ENCODE data around the gene KLF13. TPM values are rescaled to one million over a fixed set of nuclear protein-coding genes. Genes with fewer than 3 reads are reported as not detected.

The KLF13 gene
- total RNA-seq, 1 experiment from 2014 or later, result 22.1 TPM

GRCh38 chr15:31302778-31303725 lies 23.6 kb upstream of the KLF13 start:
- POLR2A ChIA-PET (ENCODE audit: low non-redundant PET), result no interaction called here
- Histone ChIP-seq H3K4me1 (ENCODE audit: insufficient read depth, low read length, poor library complexity, severe bottlenecking) (peaks cover 16% of the 10 kb centered on the region), H3K36me3 (ENCODE audit: insufficient read depth, low read length, poor library complexity, severe bottlenecking) (no peaks in the 10 kb centered on the region), H3K9me3 (ENCODE audit: low read depth, low read length, poor library complexity, severe bottlenecking) (no peaks in the 10 kb centered on the region), H3K4me3 (ENCODE audit: low read depth, low read length, poor library complexity, severe bottlenecking) (no peak overlapping the region), H3K27me3 (replicated peaks; ENCODE audit: insufficient read depth, low read depth, low read length, poor library complexity) (no peaks in the 10 kb centered on the region), H3K27ac (ENCODE audit: low read depth, low read length, poor library complexity, severe bottlenecking) (no peak overlapping the region)
- intact Hi-C loops (cut with micrococcal nuclease; ENCODE audit: unreplicated experiment), result no loop called here
- DNase-seq (ENCODE audit: low spot score), result no peak
- no peak for TF ChIP-seq EZH2 (IDR thresholded peaks at IDR 0.05; ENCODE audit: borderline replicate concordance, low read depth, low read length, poor library complexity, severe bottlenecking)
- 0 out of 2 replicates have a peak, but pooled peaks have one; percentile 22 for TF ChIP-seq CTCF (conservative IDR thresholded peaks at IDR 0.05; ENCODE audit: low read depth, low read length)
- BruUV-seq (replicated peaks), result no TSS peak
- CTCF ChIA-PET, result no interaction called here

- no TSS peak for BruUV-seq (replicated peaks)
- intact Hi-C loops (cut with micrococcal nuclease; ENCODE audit: unreplicated experiment), result loop anchor here (1.0 kb wide), 1 partner anchor 21 kb away; no protein-coding TSS in a partner anchor
- POLR2A ChIA-PET (ENCODE audit: low non-redundant PET), result no interaction called here
- H3K4me1 ChIP-seq (ENCODE audit: insufficient read depth, low read length, poor library complexity, severe bottlenecking), result peaks cover 16% of the 10 kb centered on the region
- H3K36me3 ChIP-seq (ENCODE audit: insufficient read depth, low read length, poor library complexity, severe bottlenecking), result no peaks in the 10 kb centered on the region
- no peak overlapping the region for H3K4me3 ChIP-seq (ENCODE audit: low read depth, low read length, poor library complexity, severe bottlenecking)
- CTCF ChIA-PET, result no interaction called here
- no peaks in the 10 kb centered on the region for H3K27me3 ChIP-seq (replicated peaks; ENCODE audit: insufficient read depth, low read depth, low read length, poor library complexity)
- TF ChIP-seq EZH2 (IDR thresholded peaks at IDR 0.05; ENCODE audit: borderline replicate concordance, low read depth, low read length, poor library complexity, severe bottlenecking) (no peak), CTCF (conservative IDR thresholded peaks at IDR 0.05; ENCODE audit: low read depth, low read length) (no peak)
- no peaks in the 10 kb centered on the region for H3K9me3 ChIP-seq (ENCODE audit: low read depth, low read length, poor library complexity, severe bottlenecking)
- no peak overlapping the region for H3K27ac ChIP-seq (ENCODE audit: low read depth, low read length, poor library complexity, severe bottlenecking)
- no peak for DNase-seq (ENCODE audit: low spot score)
These were observed 22.6 kb upstream of the KLF13 start for GRCh38 chr15:31303726-31304648.

- peaks cover 16% of the 10 kb centered on the region for H3K4me1 ChIP-seq (ENCODE audit: insufficient read depth, low read length, poor library complexity, severe bottlenecking)
- no peak for TF ChIP-seq CTCF (conservative IDR thresholded peaks at IDR 0.05; ENCODE audit: low read depth, low read length)
- TF ChIP-seq EZH2 (IDR thresholded peaks at IDR 0.05; ENCODE audit: borderline replicate concordance, low read depth, low read length, poor library complexity, severe bottlenecking), result no peak
- H3K9me3 ChIP-seq (ENCODE audit: low read depth, low read length, poor library complexity, severe bottlenecking), result no peaks in the 10 kb centered on the region
- ChIA-PET CTCF (no interaction called here), POLR2A (ENCODE audit: low non-redundant PET) (no interaction called here)
- DNase-seq (ENCODE audit: low spot score), result no peak
- no peaks in the 10 kb centered on the region for H3K36me3 ChIP-seq (ENCODE audit: insufficient read depth, low read length, poor library complexity, severe bottlenecking)
- intact Hi-C loops (cut with micrococcal nuclease; ENCODE audit: unreplicated experiment), result loop anchor here (1.0 kb wide), 1 partner anchor 20 kb away; no protein-coding TSS in a partner anchor
- H3K27me3 ChIP-seq (replicated peaks; ENCODE audit: insufficient read depth, low read depth, low read length, poor library complexity), result no peaks in the 10 kb centered on the region
- H3K27ac ChIP-seq (ENCODE audit: low read depth, low read length, poor library complexity, severe bottlenecking), result no peak overlapping the region
- no peak overlapping the region for H3K4me3 ChIP-seq (ENCODE audit: low read depth, low read length, poor library complexity, severe bottlenecking)
- BruUV-seq (replicated peaks), result no TSS peak
These were observed 21.8 kb upstream of the KLF13 start for GRCh38 chr15:31304751-31305365.
